Keratinocyte (primary cell): Measurements from ENCODE around the gene CMTM7. TPM values are rescaled to one million over a fixed set of nuclear protein-coding genes. Genes with fewer than 3 reads are reported as not detected.

Source experiments
- DNase-seq: peaks from one replicate; pipeline ENCODE4 v3.0.0-alpha.2; 2011; ENCODE audit warnings: low read depth, missing footprints, low spot score
- FAIRE-seq: peaks from 2 replicates; lab custom pipeline; 2011; peaks lifted over from hg19 to GRCh38; lab: Jason Lieb, UNC
- H2AFZ ChIP-seq: 2 replicates; pipeline ENCODE4 v1.6.0; 2012; ENCODE audit warnings: low read length, control low read depth, inconsistent platforms; ENCODE audit not compliant: control insufficient read depth
- H3K27ac ChIP-seq: 2 replicates; pipeline ENCODE4 v1.5.1; 2011; ENCODE audit warnings: low read length; ENCODE audit not compliant: control insufficient read depth, insufficient read depth
- H3K27me3 ChIP-seq: 3 replicates; pipeline ENCODE4 v1.6.0; 2011; ENCODE audit warnings: low read length; ENCODE audit not compliant: control insufficient read depth, insufficient read depth; ENCODE audit errors: extremely low read depth
- H3K36me3 ChIP-seq, 2 experiments: 2 replicates in 1 of 2; 3 replicates in 1 of 2; pipeline ENCODE4 v1.5.1; 2011; ENCODE audit warnings: low read length in 2 of 2, mild to moderate bottlenecking in 1 of 2; ENCODE audit not compliant: control insufficient read depth in 2 of 2, insufficient read depth in 2 of 2; ENCODE audit errors: extremely low read depth in 1 of 2
- H3K4me1 ChIP-seq: 3 replicates; pipeline ENCODE4 v1.5.1; 2011; ENCODE audit warnings: low read length; ENCODE audit not compliant: control insufficient read depth, insufficient read depth; ENCODE audit errors: extremely low read depth
- H3K4me2 ChIP-seq: 3 replicates; pipeline ENCODE4 v1.6.0; 2011; ENCODE audit warnings: low read depth, low read length; ENCODE audit not compliant: control insufficient read depth, insufficient read depth; ENCODE audit errors: extremely low read depth
- H3K4me3 ChIP-seq, 3 experiments: fragments of 200-600 bp in 1 of 3; sonication (generic) in 1 of 3; 2 replicates in 2 of 3; 3 replicates in 1 of 3; pipeline ENCODE4 v1.5.1; 2011 to 2016; ENCODE audit warnings: low read length in 3 of 3, mild to moderate bottlenecking in 3 of 3, control low read depth in 2 of 3, inconsistent platforms in 1 of 3, low read depth in 1 of 3, mixed read lengths in 1 of 3, mixed run types in 1 of 3, moderate library complexity in 1 of 3; ENCODE audit not compliant: control insufficient read depth in 2 of 3, insufficient read depth in 2 of 3; ENCODE audit errors: extremely low read depth in 1 of 3
- H3K79me2 ChIP-seq: 2 replicates; pipeline ENCODE4 v1.6.0; 2012; ENCODE audit warnings: low read length; ENCODE audit not compliant: control insufficient read depth, insufficient read depth
- H3K9ac ChIP-seq: 3 replicates; pipeline ENCODE4 v1.6.0; 2011; ENCODE audit warnings: low read length; ENCODE audit not compliant: control insufficient read depth, insufficient read depth; ENCODE audit errors: extremely low read depth
- H3K9me1 ChIP-seq: 3 replicates; pipeline ENCODE4 v1.6.0; 2011; ENCODE audit warnings: low read length; ENCODE audit not compliant: control insufficient read depth, insufficient read depth; ENCODE audit errors: extremely low read depth
- H3K9me3 ChIP-seq: 2 replicates; pipeline ENCODE4 v1.5.1; 2012; ENCODE audit warnings: low read depth, low read length; ENCODE audit not compliant: control insufficient read depth
- H4K20me1 ChIP-seq: 3 replicates; pipeline ENCODE4 v1.6.0; 2011; ENCODE audit warnings: low read length; ENCODE audit not compliant: control insufficient read depth, insufficient read depth; ENCODE audit errors: extremely low read depth
- CTCF ChIP-seq, 3 experiments: IDR thresholded peaks in 1 of 3; conservative IDR thresholded peaks in 1 of 3; optimal IDR thresholded peaks in 1 of 3; 2 replicates in 2 of 3; 3 replicates in 1 of 3; pipeline versions ENCODE3 to v1.5.1; 2011; ENCODE audit warnings: low read length in 3 of 3, mild to moderate bottlenecking in 3 of 3, moderate library complexity in 2 of 3, control low read depth in 1 of 3, inconsistent platforms in 1 of 3; ENCODE audit not compliant: insufficient read depth in 2 of 3; ENCODE audit errors: extremely low read depth in 1 of 3
- EZH2 ChIP-seq: IDR thresholded peaks from one replicate; pipeline ENCODE4 v1.6.1; 2012; ENCODE audit warnings: inconsistent platforms, mild to moderate bottlenecking, low read length, moderate library complexity
- dilution Hi-C: fragments of 300-500 bp; cut with MboI; formaldehyde crosslinking; loops from one replicate; pipeline ENCODE4 v1.7.0; 2020; ENCODE audit warnings: low sequenced_read_pairs; ENCODE audit not compliant: extremely low pct_ligation_motif_present
- polyA plus RNA-seq, 5 experiments: library from polyadenylated mRNA; depleted of rRNA in 3 of 5; stranded (reverse) in 3 of 5; stranded (forward) in 1 of 5; unstranded in 1 of 5; fragments of >200 nt; gene quantifications; 1 replicate in 1 of 5; 2 replicates in 3 of 5; 3 replicates in 1 of 5; pipeline versions ENCODE4 v1.2.1 to v1.2.3, GENCODE V29; 2011 to 2012; ENCODE audit warnings: missing spikeins in 2 of 5, low read depth in 1 of 5, low replicate concordance in 1 of 5

CMTM7 gene
- polyA plus RNA-seq, 1 donor (not counting 4 experiments of a cell fraction or from before 2014, with no cell fraction given): 47.2 TPM

- H3K27me3 ChIP-seq: no peaks in the 10 kb centered on the region
These were observed 30.6 kb downstream of the CMTM7 start for GRCh38 chr3:32421991-32422859.

GRCh38 chr3:32422943-32423342, 31.3 kb downstream of the CMTM7 start:
- Histone ChIP-seq H2AFZ (no peak overlapping the region), H3K4me1 (peaks cover 37% of the 10 kb centered on the region), H3K36me3 (peaks cover 0 to 2% of the 10 kb centered on the region in 2 experiments), H3K9me3 (no peaks in the 10 kb centered on the region), H3K27ac (peak overlapping the region; percentile 93), H3K4me3 (no peak overlapping the region), H3K27me3 (no peaks in the 10 kb centered on the region), H3K9ac (no peak overlapping the region), H3K9me1 (no peaks in the 10 kb centered on the region), H3K79me2 (peaks cover 80% of the 10 kb centered on the region), H4K20me1 (no peaks in the 10 kb centered on the region), H3K4me2 (peak overlapping the region; percentile 65)
- FAIRE-seq: no peak
- dilution Hi-C loops: no loop called here
- TF ChIP-seq EZH2 (no peak), CTCF (optimal IDR thresholded peaks at IDR 0.05 in 1 of 3, IDR thresholded peaks at IDR 0.05 in 1 of 3, conservative IDR thresholded peaks at IDR 0.05 in 1 of 3; ENCODE audit: extremely low read depth in 1 of 3, insufficient read depth in 2 of 3, low read length in 3 of 3) (no peak)
- no peak for DNase-seq

More at GRCh38 chr3:32421991-32422859, 30.6 kb downstream of the CMTM7 start:
- FAIRE-seq (peak; percentile 92), DNase-seq (no peak)
- H3K9ac ChIP-seq: peak overlapping the region; percentile 63
- H3K27ac ChIP-seq: peak overlapping the region; percentile 93
- peaks cover 80% of the 10 kb centered on the region for H3K79me2 ChIP-seq
- peaks cover 37% of the 10 kb centered on the region for H3K4me1 ChIP-seq
- H2AFZ ChIP-seq: peak overlapping the region; percentile 40
- no peaks in the 10 kb centered on the region for H3K9me3 ChIP-seq
- H3K4me2 ChIP-seq: peak overlapping the region; percentile 65
- H3K9me1 ChIP-seq: no peaks in the 10 kb centered on the region
- peaks cover 0 to 2% of the 10 kb centered on the region in 2 experiments for H3K36me3 ChIP-seq
- TF ChIP-seq CTCF (optimal IDR thresholded peaks at IDR 0.05 in 1 of 3, IDR thresholded peaks at IDR 0.05 in 1 of 3, conservative IDR thresholded peaks at IDR 0.05 in 1 of 3; ENCODE audit: extremely low read depth in 1 of 3, insufficient read depth in 2 of 3, low read length in 3 of 3) (peak in 1 of 3 experiments; percentile 26), EZH2 (no peak)
- no peaks in the 10 kb centered on the region for H4K20me1 ChIP-seq
- dilution Hi-C loops: no loop called here
- H3K4me3 ChIP-seq: peak overlapping the region in 2 of 3 experiments; percentile 21 to 27
